HG03175 (cell line): ENCODE results near the gene SLC5A10.

Source experiments
- ATAC-seq: cut with Tn5 transposase; IDR thresholded peaks from one replicate; pipeline ENCODE4 v1.9.1; 2021; ENCODE audit warnings: mild to moderate bottlenecking, moderate library complexity; ENCODE audit not compliant: unreplicated experiment

SLC5A10 gene

DNA sequence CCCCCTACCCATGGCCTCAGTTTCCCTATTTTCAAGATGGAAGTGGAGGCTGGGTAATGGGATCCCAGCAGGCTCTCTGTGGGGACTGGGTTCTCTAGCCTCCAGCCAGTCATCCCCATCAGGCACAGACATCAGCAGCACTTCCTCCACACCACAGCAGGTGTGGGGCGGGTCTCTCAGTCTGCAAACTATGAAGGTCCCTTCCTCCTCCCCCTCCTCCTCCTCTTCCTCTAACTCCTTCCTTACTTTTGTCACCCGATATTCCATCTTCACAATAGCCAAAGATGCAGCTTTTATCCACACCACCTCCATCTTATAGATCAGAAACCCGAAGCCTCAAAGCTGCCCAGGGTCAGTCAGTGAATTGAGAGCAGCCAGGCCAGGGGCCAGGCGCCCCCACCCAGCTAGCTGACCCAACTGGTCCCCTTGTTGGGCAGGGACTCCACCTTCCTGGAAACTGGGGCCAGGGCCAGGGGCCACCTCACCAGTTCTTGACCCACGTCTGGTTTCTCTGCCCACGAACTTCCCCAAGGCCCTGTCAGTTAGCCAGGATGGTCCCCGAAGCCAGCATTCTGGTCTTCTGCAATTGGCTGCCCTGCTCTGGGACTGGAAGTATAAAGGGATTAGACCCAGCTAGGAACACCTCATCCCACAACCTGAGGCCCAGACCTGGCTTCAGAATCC lies 50.1 kb downstream of the SLC5A10 start:
- no peak for ATAC-seq

GRCh38 chr17:19002805-19003542 lies 51.0 kb downstream of the SLC5A10 start:
- no peak for ATAC-seq

- no peak for ATAC-seq
Measured at GRCh38 chr17:19003543-19004420, 51.8 kb downstream of the SLC5A10 start.

GRCh38 chr17:19004421-19005136 lies 52.6 kb downstream of the SLC5A10 start, which contains the start of gene FAM83G:
TSS of gene FAM83G (minus strand) at chr17:19004764. CDS start at chr17:19004041, 723 bp downstream.
- peak; percentile 73 for ATAC-seq

DNA sequence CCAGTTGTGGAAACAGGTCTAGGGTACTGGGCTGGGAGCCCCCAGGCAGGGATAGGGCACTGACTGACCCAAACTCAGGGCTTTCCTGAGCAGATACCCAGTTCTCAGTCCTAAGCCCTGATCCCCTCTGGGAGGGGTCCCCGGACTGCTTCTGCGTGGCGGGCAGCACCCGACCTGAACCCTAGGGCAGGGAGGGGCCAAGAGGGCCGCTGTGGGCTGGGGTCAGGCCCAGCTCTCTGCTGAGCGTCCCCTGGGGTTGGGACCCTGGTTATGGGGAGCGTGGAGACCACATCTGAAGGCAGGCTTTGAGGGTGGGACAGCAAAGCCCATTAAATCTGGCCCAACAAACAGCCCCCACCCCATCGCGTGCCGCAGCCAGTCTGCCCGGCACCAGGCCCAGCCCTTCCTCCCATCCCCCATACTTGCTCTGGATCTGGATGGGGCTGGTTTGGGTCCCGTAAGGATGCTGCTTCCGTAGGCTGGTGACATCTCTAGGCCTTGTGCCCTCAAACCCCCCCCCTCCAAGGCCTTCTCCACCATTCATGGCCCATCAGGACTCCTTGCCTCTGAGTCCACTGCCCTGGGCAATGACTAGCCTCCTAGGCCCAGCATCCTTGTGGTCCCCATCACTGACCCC lies 53.3 kb downstream of the SLC5A10 start:
- ATAC-seq: peak; percentile 6

DNA sequence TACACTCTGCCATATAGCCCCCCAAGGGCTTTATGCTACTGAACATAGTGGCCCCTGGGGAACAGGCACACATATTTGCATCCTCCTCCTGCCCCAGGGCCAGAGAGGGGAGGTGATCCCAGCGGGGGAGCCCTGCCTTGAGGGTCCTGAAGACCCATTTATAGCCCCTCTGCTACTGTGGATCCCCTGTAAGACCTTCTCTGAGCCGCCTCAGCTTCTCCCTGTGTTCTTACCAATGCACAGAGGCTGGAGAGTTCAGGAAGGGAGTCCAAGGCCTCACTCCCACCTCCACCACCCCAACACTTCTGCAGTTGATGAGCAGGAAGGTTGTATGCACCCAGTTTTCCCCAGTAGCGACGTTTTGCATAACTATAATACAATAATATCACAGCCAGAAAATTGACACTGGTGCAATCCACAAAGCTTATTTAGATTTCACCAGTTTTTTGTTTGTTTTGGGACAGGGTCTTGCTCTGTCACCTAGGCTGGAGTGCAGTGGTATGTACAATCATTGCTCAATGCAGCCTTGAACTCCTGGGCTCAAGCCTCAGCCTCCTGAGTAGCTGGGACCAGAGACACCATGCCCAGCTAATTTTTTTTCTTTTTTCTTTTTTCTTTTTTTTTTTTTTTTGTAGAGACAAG lies 53.9 kb downstream of the SLC5A10 start:
- no peak for ATAC-seq

DNA sequence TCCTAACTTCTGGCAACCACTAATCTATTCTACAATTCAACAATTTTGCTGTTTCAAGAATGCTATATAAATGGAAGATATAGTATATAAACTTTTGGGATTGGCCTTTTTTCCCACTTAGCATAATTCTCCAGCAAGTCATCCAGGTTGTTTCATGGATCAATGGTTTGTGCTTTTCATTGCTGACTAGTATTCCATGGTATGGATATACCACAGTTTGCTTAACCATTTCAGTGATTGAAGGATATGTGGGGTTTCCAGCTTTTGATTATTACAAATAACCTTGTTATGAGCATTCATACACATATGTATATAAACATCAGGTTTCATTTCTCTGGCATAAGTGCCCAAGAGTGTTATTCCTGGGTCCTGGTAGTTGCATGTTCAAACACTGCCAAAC lies 54.7 kb downstream of the SLC5A10 start:
- no peak for ATAC-seq

DNA sequence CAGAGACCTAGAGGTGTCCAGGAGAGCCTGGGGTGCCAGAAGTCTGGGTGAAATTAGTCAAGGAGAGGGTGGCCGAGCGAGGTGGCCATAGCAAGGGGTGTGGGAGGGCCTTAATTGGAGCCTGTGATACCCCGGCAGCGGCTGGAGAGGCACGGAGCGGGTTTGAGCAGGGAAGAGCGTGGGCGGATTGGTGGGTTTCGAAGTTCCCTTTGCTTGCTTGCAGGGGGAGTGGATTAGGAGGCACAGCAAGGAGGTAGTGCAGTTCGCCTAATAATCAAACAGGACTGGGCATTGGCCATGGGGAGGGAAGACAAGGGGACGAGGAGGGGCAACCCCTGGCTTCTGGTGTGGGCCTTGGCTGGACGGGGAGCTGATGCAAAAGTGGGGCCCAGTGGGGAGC lies 58.0 kb downstream of the SLC5A10 start:
- no peak for ATAC-seq

DNA sequence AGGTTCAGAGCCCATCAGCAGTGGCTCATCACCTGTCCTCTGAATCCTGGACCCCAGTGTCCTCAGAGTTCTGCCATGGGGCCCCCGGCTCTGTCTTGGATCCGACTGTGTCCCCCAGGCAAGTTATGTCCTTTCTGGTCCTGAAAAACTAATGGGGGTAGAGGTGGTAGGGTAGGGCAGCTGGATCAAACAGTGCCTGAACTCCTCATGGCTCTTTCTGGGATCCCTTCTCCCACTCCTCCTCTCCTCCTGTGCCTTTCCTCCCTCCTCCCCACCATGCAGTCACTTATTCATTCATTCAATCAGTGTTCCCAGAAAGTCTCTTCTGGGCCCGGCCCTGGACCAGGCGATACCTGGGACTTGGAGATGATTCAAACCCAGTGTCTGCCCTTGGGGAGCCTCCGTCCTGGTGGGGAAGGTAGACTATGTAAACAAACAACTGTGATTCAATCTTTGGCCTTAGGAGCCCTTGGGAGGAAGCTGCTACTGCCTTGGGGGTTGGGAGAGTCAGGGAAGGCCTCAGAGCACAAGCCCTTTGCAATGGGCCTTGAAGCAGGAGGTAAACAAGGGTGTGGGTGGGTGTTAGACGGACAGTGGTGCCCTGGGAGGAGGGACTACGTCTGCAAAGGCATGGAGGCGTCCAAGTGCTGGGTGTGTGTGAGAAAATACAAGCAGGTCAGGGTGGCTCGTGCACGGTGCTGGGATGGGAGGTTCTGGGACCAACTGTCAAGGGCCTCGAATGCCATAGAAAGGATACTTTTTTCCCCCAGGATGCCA lies 59.0 kb downstream of the SLC5A10 start:
- no peak for ATAC-seq

DNA sequence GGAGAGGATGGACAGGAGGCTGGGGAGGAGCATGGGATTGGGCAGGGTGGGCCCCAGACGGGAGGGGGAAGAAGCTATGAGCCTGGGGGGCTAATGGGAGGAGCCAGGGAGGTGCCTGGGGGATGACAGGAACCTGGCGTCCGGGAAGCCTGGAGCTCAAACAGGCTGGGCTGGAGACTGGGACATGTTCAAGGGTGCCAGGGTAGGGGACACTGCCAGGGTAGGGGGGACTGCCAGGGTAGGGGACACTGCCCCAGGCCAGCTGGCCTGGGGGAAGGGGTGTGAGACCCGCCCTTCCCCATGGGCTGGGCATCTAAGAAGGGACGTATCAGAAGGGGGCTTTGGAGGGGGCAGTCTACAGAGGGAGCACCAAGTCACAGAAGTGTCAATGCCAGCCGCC lies 59.6 kb downstream of the SLC5A10 start:
- no peak for ATAC-seq

DNA sequence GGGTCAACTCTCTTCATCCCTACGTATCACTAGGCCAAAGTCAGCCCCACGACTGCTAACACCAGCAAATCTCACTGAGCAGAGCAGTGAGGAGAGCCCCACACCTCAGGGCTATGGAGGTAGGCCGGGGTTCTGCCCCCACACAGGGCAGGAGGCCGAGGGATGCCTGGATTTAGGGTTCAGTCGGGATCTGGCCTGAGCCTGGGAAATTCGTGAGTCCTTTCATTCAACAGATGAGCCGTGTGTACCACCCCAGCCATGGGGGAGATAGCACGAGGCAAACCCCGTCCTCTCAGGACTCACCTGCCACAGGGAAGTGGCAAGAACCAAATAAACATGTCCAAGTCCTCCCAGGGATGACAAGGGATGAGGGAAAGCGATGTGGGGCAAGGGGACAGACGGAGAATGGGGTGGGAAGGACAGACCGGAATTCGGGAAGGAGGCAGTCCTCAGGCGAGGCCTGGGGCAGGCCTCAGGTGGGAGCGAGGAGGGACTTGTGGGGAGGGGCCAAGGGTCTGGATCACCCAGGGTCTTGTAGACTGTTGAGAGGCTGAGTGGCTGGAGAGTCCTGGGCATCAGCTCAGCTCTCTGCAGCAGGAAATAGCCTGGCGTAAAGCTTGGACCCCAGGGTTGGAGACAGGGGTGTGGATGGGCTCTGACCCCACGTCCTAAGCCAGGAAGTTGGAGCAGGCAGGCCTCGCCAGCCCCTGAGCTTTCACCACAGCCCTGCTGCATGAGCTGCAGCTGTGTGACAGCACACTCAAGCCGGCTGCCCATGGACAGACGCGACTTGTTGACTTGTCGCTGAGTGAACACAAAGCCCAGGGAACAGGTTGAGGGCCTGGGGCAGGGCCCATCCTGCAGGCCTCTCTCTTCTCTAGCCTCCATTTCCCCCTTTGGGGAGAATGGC lies 60.5 kb downstream of the SLC5A10 start:
- no peak for ATAC-seq

GRCh38 chr17:19013226-19013625 lies 61.3 kb downstream of the SLC5A10 start:
- no peak for ATAC-seq

- ATAC-seq: no peak
Measured at GRCh38 chr17:19013806-19014627, 62.1 kb downstream of the SLC5A10 start.

DNA sequence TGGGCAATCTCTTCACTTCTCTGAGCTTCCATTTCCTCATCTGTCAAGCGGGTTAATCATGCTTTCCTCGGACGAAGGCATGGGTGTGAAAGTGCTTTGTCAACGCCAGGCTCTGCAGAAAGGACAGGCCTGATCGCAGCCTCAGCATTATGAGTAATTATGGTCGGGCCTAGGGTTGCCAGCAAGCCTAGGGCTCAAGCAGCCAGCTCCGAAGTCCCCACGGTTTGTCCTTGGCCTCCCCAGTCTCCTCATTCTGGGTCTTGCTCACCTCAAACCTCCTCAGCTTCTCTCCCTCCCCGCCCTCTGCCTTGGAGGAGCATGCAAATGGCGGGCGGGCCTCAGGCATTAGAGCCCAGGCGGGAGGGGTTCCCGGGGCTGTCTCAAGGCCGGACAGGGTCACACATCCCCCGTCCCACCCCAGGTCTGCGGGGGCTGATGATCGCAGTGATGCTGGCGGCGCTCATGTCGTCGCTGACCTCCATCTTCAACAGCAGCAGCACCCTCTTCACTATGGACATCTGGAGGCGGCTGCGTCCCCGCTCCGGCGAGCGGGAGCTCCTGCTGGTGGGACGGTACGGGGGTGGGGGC lies 62.8 kb downstream of the SLC5A10 start:
- no peak for ATAC-seq

GRCh38 chr17:19015428-19015827 lies 63.5 kb downstream of the SLC5A10 start:
- no peak for ATAC-seq

DNA sequence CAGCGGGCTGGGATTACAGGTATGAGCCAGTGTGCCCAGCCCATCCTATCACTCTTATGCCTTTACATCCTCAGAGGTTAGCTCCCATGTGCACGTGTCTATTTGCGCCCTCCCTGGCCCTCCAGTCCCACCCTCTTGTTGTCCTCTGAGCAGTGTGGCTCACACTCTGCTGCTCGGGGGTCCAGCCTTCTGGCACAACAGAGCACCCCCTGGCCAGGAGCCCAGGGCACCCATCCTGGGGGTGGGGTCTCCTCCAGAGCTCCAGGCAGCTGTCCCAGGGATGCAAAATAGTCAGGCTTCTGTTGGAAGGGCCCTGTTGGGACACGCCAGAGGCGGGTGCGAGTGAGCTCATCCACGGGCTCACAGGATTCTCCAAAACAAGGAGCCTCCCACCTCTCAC lies 64.3 kb downstream of the SLC5A10 start:
- ATAC-seq: no peak

DNA sequence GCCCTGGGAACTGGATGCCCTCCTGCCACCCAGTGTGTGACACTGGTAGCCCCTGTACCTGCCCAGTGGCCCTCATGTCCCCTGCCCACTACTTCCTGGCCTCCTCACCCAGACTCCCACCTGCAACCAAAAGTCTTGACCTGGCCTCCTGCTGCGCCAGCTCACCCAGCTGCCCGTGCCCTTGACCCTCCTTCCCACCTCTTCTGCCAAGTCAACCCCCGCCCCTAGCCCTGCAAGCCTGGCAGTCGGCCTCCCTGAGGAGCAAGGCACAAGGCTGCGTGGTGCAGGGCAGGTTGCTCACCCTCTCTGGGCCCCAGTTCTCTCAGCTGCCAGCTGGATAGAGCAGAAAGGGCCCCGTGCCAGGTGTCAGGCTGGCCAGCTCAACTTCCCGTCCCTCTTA lies 64.9 kb downstream of the SLC5A10 start:
- ATAC-seq: no peak
